A549 (cell line): Measurements from ENCODE around the gene B3GNT7. TPM values are rescaled to one million over a fixed set of nuclear protein-coding genes. Genes with fewer than 3 reads are reported as not detected.
A peak's percentile ranks its signal among the peaks of the same experiment; 100 is the strongest.

Experiments
- ATAC-seq, 2 experiments: fragments of 200-7000 bp in 1 of 2; fragments of >200 bp in 1 of 2; cut with Nextera tagmentation in 1 of 2; cut with Tn5 transposase in 1 of 2; 3 replicates each; pipeline versions ENCODE4 v1.8.0 to v1.9.1; 2018 to 2020; ENCODE audit warnings: mild to moderate bottlenecking in 1 of 2, moderate library complexity in 1 of 2
- CTCF ChIA-PET: fragments of 300-600 bp; sonication (Branson Sonifier 250); formaldehyde crosslinking; extraction: SDS; loops from one replicate; lab custom pipeline; 2021; ENCODE audit warnings: antibody characterized with exemption, inconsistent platforms; lab: Yijun Ruan, JAX
- POLR2A ChIA-PET: fragments of 350-600 bp; formaldehyde crosslinking; extraction: SDS; loops from one replicate; lab custom pipeline; 2021; ENCODE audit warnings: antibody characterized with exemption, inconsistent platforms; lab: Yijun Ruan, JAX
- DNase-seq, 2 experiments: peaks; one replicate each; pipeline versions ENCODE4 v3.0.0 to v3.0.0-alpha.2; 2011 to 2016; ENCODE audit warnings: low read depth in 1 of 2, low spot score in 1 of 2
- FAIRE-seq: peaks from 2 replicates; lab custom pipeline; 2011; peaks lifted over from hg19 to GRCh38; lab: Jason Lieb, UNC
- H3K27ac ChIP-seq, 2 experiments: fragments of >200 bp; sonication (Bioruptor Twin); formaldehyde crosslinking; 3 replicates each; pipeline ENCODE4 v1.5.1; 2016 to 2017
- H3K4me1 ChIP-seq: fragments of >200 bp; sonication (Bioruptor Twin); formaldehyde crosslinking; 3 replicates; pipeline ENCODE4 v1.6.1; 2016
- H3K4me2 ChIP-seq: fragments of >200 bp; sonication (Bioruptor Twin); formaldehyde crosslinking; 3 replicates; pipeline ENCODE4 v1.6.1; 2016
- H3K4me3 ChIP-seq: fragments of >200 bp; sonication (Bioruptor Twin); formaldehyde crosslinking; 3 replicates; pipeline ENCODE4 v1.5.1; 2016
- H3K9me3 ChIP-seq: fragments of >200 bp; sonication (Bioruptor Twin); formaldehyde crosslinking; 3 replicates; pipeline ENCODE4 v1.6.1; 2016
- CHD2 ChIP-seq: fragments of 150-350 bp; IDR thresholded peaks from 2 replicates; pipeline ENCODE4 v1.6.1; 2014; ENCODE audit warnings: low read length; ENCODE audit not compliant: partially characterized antibody
- EHMT2 ChIP-seq: fragments of 200-600 bp; sonication (generic); IDR thresholded peaks from 2 replicates; pipeline ENCODE4 v1.6.1; 2016; ENCODE audit warnings: antibody characterized with exemption, low read depth, mild to moderate bottlenecking, moderate library complexity
- ESRRA ChIP-seq: fragments of 150-350 bp; IDR thresholded peaks from 2 replicates; pipeline ENCODE4 v1.6.1; 2014; ENCODE audit warnings: mild to moderate bottlenecking, low read length, borderline replicate concordance
- FOSB ChIP-seq: fragments of 250-450 bp; sonication (Bioruptor Pico); IDR thresholded peaks from 2 replicates; pipeline ENCODE4 v1.5.0; 2020; ENCODE audit warnings: mild to moderate bottlenecking, moderate library complexity
- GATA3 ChIP-seq: IDR thresholded peaks from 2 replicates; pipeline ENCODE4 v1.6.1; 2012; ENCODE audit warnings: borderline replicate concordance
- HOXA7 ChIP-seq: fragments of 250-450 bp; sonication (Bioruptor Pico); IDR thresholded peaks from 2 replicates; pipeline ENCODE4 v1.5.0; 2020; ENCODE audit warnings: mild to moderate bottlenecking, moderate library complexity
- HOXB13 ChIP-seq: fragments of 250-450 bp; sonication (Bioruptor Pico); IDR thresholded peaks from 2 replicates; pipeline ENCODE4 v1.5.0; 2020; ENCODE audit warnings: low read depth, mild to moderate bottlenecking, moderate library complexity
- HOXB5 ChIP-seq: fragments of 250-450 bp; sonication (Bioruptor Pico); IDR thresholded peaks from 2 replicates; pipeline ENCODE4 v1.5.0; 2020; ENCODE audit warnings: mild to moderate bottlenecking, moderate library complexity
- KDM5A ChIP-seq: fragments of 200-600 bp; sonication (generic); IDR thresholded peaks from 2 replicates; pipeline ENCODE4 v1.6.1; 2016; ENCODE audit warnings: antibody characterized with exemption, mild to moderate bottlenecking
- MAFK ChIP-seq: fragments of 450-650 bp; IDR thresholded peaks from 2 replicates; pipeline ENCODE4 v1.6.1; 2014; ENCODE audit not compliant: partially characterized antibody
- POLR2AphosphoS2 ChIP-seq: conservative IDR thresholded peaks from 2 replicates; pipeline ENCODE4 v1.6.1; 2012; ENCODE audit warnings: low read length, improper control_type of control experiment, inconsistent platforms
- RAD21 ChIP-seq, 2 experiments: fragments of >200 bp in 1 of 2; sonication (Bioruptor Twin) in 1 of 2; formaldehyde crosslinking in 1 of 2; IDR thresholded peaks in 1 of 2; conservative IDR thresholded peaks in 1 of 2; 2 replicates in 1 of 2; 3 replicates in 1 of 2; pipeline ENCODE4 v1.6.1; 2012 to 2018; ENCODE audit warnings: inconsistent platforms in 1 of 2
- TFCP2L1 ChIP-seq: fragments of 250-450 bp; sonication (Bioruptor Pico); IDR thresholded peaks from 2 replicates; pipeline ENCODE4 v1.5.0; 2021; ENCODE audit warnings: mild to moderate bottlenecking
- TP53 ChIP-seq: fragments of 250-450 bp; sonication (Bioruptor Pico); IDR thresholded peaks from 2 replicates; pipeline ENCODE4 v1.5.0; 2021; ENCODE audit warnings: mild to moderate bottlenecking, moderate library complexity
- ZC3H11A ChIP-seq: fragments of 450-650 bp; IDR thresholded peaks from 2 replicates; pipeline ENCODE4 v1.6.1; 2014; ENCODE audit warnings: antibody characterized with exemption, mild to moderate bottlenecking
- ZFP36 ChIP-seq: fragments of 450-650 bp; IDR thresholded peaks from 2 replicates; pipeline ENCODE4 v1.6.1; 2014; ENCODE audit warnings: borderline replicate concordance; ENCODE audit not compliant: partially characterized antibody
- WGBS: methylation state at CpG from one replicate; pipeline ENCODE4 v1.1.6; 2017; ENCODE audit errors: missing lambda C conversion rate; 5-methylcytosine and 5-hydroxymethylcytosine counted together
- polyA plus RNA-seq, 4 experiments: library from polyadenylated mRNA; depleted of rRNA in 3 of 4; stranded (reverse); fragments of >200 nt; fragmentation: RNase III in 1 of 4; extraction: RNeasy Plus Mini Kit Qiagen cat#74134 plus additional on column Dnase treatment in 1 of 4; gene quantifications; 2 replicates in 3 of 4; 3 replicates in 1 of 4; pipeline ENCODE4 v1.2.3, GENCODE V29; 2011 to 2017
- small RNA-seq, 6 experiments: library from RNA; depleted of rRNA; stranded (forward); fragments of <200 nt; gene quantifications; one replicate each; pipeline ENCODE3, GENCODE V24; 2012
- TF ChIP-seq, protein P1 (sequence below): fragments of >200 bp; sonication (Bioruptor Twin); formaldehyde crosslinking; IDR thresholded peaks from 3 replicates; pipeline ENCODE4 v1.6.1; 2016
- TF ChIP-seq, protein P2 (sequence below): fragments of 150-350 bp; IDR thresholded peaks from 2 replicates; pipeline ENCODE4 v1.6.1; 2014; ENCODE audit warnings: low read depth, mild to moderate bottlenecking, low read length
- TF ChIP-seq, protein P3 (sequence below): fragments of 250-450 bp; sonication (Bioruptor Pico); IDR thresholded peaks from 2 replicates; pipeline ENCODE4 v1.5.0; 2020; ENCODE audit warnings: low read depth, mild to moderate bottlenecking, moderate library complexity
- TF ChIP-seq, protein P4 (sequence below): fragments of >200 bp; sonication (Bioruptor Twin); formaldehyde crosslinking; IDR thresholded peaks from 3 replicates; pipeline ENCODE4 v1.5.1; 2016
- TF ChIP-seq, protein P5 (sequence below): IDR thresholded peaks from 2 replicates; pipeline ENCODE4 v1.6.1; 2012; ENCODE audit warnings: low read depth, borderline replicate concordance

B3GNT7 gene
- polyA plus RNA-seq, 2 of the 4 experiments (the other 2 are of a cell fraction), result 0.48 to 0.96 TPM

DNA sequence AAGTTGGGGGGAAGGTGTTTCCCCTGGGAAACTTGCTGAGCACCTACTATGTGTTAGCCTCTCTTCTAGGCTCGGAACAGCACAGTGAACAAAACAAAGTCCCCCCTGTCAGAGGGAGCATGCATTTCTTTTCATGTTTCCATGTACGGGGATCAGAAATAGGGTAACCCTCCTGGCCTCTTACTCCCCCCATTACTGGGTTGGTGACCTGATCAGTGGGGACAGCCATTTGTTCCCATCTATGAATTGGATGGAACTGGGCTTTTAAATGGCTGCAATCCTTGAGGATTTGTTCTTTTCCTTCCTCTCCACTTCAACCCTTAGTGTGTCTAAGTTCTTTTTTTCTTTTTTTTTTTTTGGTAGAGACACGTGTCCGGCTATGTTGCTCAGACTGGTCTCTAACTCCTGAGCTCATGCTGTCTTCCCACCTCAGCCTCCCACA, 55.1 kb downstream of the B3GNT7 start:
- FAIRE-seq, result no peak
- H3K27ac ChIP-seq, result no peak overlapping the region
- DNase-seq, result no peak
- ChIA-PET POLR2A (interaction anchor here (0.7 to 1.0 kb wide), 2 partner anchors 8 to 14 kb away, joined by 5 read pairs; partner anchors contain the start of gene NCL), CTCF (interaction anchor here (1.1 to 3.0 kb wide), 4 partner anchors 8 to 339 kb away, joined by 3 to 16 read pairs (median 6); no protein-coding TSS in a partner anchor)
- no peak; the same call in 1 of the 2 replicates for TF ChIP-seq FOSB (CRISPR knock-in tag)
- TF ChIP-seq ZFP36, result no peak
- no peak for TF ChIP-seq MAFK
- TF ChIP-seq HOXA7 (CRISPR knock-in tag), result peak; percentile 36; the same call in 1 of the 2 replicates
- TF ChIP-seq ZC3H11A, result no peak
- no peak for TF ChIP-seq HOXB5
- TF ChIP-seq TP53 (CRISPR knock-in tag), result no peak
- TF ChIP-seq, protein P1, sequence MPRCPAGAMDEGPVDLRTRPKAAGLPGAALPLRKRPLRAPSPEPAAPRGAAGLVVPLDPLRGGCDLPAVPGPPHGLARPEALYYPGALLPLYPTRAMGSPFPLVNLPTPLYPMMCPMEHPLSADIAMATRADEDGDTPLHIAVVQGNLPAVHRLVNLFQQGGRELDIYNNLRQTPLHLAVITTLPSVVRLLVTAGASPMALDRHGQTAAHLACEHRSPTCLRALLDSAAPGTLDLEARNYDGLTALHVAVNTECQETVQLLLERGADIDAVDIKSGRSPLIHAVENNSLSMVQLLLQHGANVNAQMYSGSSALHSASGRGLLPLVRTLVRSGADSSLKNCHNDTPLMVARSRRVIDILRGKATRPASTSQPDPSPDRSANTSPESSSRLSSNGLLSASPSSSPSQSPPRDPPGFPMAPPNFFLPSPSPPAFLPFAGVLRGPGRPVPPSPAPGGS, result no peak
- TF ChIP-seq ESRRA, result no peak
- TF ChIP-seq, protein P2, sequence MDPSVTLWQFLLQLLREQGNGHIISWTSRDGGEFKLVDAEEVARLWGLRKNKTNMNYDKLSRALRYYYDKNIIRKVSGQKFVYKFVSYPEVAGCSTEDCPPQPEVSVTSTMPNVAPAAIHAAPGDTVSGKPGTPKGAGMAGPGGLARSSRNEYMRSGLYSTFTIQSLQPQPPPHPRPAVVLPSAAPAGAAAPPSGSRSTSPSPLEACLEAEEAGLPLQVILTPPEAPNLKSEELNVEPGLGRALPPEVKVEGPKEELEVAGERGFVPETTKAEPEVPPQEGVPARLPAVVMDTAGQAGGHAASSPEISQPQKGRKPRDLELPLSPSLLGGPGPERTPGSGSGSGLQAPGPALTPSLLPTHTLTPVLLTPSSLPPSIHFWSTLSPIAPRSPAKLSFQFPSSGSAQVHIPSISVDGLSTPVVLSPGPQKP, result no peak
- TF ChIP-seq, protein P3, sequence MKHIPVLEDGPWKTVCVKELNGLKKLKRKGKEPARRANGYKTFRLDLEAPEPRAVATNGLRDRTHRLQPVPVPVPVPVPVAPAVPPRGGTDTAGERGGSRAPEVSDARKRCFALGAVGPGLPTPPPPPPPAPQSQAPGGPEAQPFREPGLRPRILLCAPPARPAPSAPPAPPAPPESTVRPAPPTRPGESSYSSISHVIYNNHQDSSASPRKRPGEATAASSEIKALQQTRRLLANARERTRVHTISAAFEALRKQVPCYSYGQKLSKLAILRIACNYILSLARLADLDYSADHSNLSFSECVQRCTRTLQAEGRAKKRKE (CRISPR knock-in tag), result no peak
- TF ChIP-seq TFCP2L1 (CRISPR knock-in tag), result peak; percentile 82; the same call in 1 of the 2 replicates
- TF ChIP-seq CHD2, result no peak
- TF ChIP-seq HOXB13, result no peak
- TF ChIP-seq POLR2AphosphoS2, result peak; percentile 94
- TF ChIP-seq, protein P4, sequence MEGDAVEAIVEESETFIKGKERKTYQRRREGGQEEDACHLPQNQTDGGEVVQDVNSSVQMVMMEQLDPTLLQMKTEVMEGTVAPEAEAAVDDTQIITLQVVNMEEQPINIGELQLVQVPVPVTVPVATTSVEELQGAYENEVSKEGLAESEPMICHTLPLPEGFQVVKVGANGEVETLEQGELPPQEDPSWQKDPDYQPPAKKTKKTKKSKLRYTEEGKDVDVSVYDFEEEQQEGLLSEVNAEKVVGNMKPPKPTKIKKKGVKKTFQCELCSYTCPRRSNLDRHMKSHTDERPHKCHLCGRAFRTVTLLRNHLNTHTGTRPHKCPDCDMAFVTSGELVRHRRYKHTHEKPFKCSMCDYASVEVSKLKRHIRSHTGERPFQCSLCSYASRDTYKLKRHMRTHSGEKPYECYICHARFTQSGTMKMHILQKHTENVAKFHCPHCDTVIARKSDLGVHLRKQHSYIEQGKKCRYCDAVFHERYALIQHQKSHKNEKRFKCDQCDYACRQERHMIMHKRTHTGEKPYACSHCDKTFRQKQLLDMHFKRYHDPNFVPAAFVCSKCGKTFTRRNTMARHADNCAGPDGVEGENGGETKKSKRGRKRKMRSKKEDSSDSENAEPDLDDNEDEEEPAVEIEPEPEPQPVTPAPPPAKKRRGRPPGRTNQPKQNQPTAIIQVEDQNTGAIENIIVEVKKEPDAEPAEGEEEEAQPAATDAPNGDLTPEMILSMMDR, result no peak
- no peak for TF ChIP-seq EHMT2
- TF ChIP-seq, protein P5, sequence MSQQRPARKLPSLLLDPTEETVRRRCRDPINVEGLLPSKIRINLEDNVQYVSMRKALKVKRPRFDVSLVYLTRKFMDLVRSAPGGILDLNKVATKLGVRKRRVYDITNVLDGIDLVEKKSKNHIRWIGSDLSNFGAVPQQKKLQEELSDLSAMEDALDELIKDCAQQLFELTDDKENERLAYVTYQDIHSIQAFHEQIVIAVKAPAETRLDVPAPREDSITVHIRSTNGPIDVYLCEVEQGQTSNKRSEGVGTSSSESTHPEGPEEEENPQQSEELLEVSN, result no peak
- no peak for TF ChIP-seq GATA3
- TF ChIP-seq RAD21 (conservative IDR thresholded peaks at IDR 0.05 in 1 of 2, IDR thresholded peaks at IDR 0.05 in 1 of 2), result no peak
- TF ChIP-seq KDM5A, result no peak
- no peaks in the 10 kb centered on the region for H3K9me3 ChIP-seq
- no peaks in the 10 kb centered on the region for H3K4me1 ChIP-seq
- 94% methylated on average over 4 of the region's 4 CpGs for WGBS
- no peak overlapping the region for H3K4me2 ChIP-seq
- H3K4me3 ChIP-seq, result no peak overlapping the region
- ATAC-seq, result peak; percentile 9 to 11; a peak in 4 of 6 replicates

Small RNA genes lying within 50 kb of the gene (small RNA-seq; reads per million reads assigned to genes)
- gene MIR4777, result 0 to 1.2 (median 0) reads per million in 6 experiments

Other genes with a start within 250 kb of the B3GNT7 start
- 13.1 and 14.1 TPM in 2 replicates for gene ARMC9, start 197.1 kb upstream of the B3GNT7 start, polyA plus RNA-seq (2011; rRNA removed)
- 11.7 to 13.3 TPM (median 12.0 TPM) in 3 replicates for gene ARMC9, start 197.1 kb upstream of the B3GNT7 start, polyA plus RNA-seq (2017; fragmentation: RNase III; extraction: RNeasy Plus Mini Kit Qiagen cat#74134 plus additional on column Dnase treatment)
- gene NCL, start 68.8 kb downstream of the B3GNT7 start, polyA plus RNA-seq (2011; rRNA removed), result 390 and 456 TPM in 2 replicates
- gene NCL, start 68.8 kb downstream of the B3GNT7 start, polyA plus RNA-seq (2017; fragmentation: RNase III; extraction: RNeasy Plus Mini Kit Qiagen cat#74134 plus additional on column Dnase treatment), result 745 to 805 TPM (median 766 TPM) in 3 replicates
- gene NMUR1, start 134.7 kb downstream of the B3GNT7 start, polyA plus RNA-seq (2011; rRNA removed), result 0.05 TPM in 1 of 2 replicates, not detected in the other
- not detected in 3 replicates for gene NMUR1, start 134.7 kb downstream of the B3GNT7 start, polyA plus RNA-seq (2017; fragmentation: RNase III; extraction: RNeasy Plus Mini Kit Qiagen cat#74134 plus additional on column Dnase treatment)
- not detected in 2 replicates for gene TEX44, start 197.2 kb downstream of the B3GNT7 start, polyA plus RNA-seq (2011; rRNA removed)
- not detected in 3 replicates for gene TEX44, start 197.2 kb downstream of the B3GNT7 start, polyA plus RNA-seq (2017; fragmentation: RNase III; extraction: RNeasy Plus Mini Kit Qiagen cat#74134 plus additional on column Dnase treatment)